ENCODE data around the gene TCEAL4.
A peak's percentile ranks its signal among the peaks of the same experiment; 100 is the strongest.
"Not testable (repeated sequence)": the region's sequence is repeated elsewhere in the genome, so short reads cannot be mapped to it uniquely, and the experiment has no call there.

Gene TCEAL4

DNA sequence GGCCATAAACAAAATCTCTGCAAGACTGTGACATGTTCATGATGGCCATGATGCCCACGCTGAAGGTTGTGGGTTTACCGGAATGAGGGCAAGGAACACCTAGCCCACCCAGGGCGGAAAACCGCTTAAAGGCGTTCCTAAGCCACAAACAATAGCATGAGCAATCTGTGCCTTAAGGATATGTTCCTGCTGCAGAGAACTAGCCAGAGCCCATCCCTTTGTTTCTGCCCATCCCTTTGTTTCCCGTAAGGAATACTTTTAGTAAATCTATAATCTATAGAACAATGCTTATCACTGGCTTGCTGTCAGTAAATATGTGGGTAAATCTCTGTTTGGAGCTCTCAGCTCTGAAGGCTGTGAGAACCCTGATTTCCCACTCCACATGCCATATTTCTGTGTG, 9.9 kb downstream of the TCEAL4 start:
- DNase-seq = not testable (repeated sequence)

DNA sequence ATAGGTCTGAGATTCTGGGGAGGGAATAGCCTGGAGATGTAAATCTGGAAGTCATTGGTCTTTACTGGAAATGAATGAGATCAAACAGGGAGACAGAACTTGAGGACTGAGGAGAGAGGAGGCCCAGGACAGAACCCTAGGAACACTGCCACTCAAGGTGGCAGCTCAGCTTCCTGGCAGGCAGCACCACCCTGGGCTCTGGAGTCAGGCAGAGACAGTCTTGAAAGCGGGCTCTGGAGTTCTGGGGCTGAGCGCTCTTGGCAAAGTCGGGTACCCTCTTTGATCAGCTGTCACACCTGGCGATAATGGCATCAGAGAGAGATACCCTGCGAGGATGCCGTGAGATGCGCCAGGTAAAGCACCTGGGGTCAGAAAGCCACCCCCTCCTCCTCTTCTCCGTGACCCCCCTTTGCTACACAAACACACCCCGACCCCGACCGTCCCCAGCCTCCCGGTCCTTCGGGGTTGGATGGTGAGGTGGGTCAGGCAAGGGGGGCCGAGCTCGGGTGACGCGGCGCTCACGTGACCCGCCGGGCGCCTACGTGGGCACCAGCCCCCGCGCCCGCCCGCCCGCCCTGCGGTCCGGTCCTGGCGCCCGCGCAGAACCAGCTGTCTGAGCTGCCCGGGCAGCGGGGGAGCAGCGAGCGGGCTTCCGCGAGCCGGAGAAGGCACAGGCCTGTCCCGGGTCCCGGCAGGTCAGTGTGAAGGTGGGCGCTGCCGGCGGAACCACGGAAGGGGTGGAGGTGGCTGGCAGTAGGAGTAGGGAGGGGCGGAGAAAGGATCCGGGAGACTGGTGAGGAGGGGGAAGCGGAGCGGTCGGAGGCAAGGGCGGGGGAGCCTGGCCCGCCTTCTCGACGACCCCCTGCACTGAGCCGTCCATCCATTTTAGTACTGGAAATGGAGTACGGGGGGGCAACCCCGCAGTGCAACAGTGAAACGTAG, 22.3 kb downstream of the TCEAL4 start, which contains the start of gene TCEAL3:
Gene TCEAL3 (plus strand): TSS at position 600 of the 942 bp plus-strand sequence. CDS start 1,102 bp downstream, outside the sequence.
- peak; percentile 21 to 62 (median 41) for DNase-seq

DNA sequence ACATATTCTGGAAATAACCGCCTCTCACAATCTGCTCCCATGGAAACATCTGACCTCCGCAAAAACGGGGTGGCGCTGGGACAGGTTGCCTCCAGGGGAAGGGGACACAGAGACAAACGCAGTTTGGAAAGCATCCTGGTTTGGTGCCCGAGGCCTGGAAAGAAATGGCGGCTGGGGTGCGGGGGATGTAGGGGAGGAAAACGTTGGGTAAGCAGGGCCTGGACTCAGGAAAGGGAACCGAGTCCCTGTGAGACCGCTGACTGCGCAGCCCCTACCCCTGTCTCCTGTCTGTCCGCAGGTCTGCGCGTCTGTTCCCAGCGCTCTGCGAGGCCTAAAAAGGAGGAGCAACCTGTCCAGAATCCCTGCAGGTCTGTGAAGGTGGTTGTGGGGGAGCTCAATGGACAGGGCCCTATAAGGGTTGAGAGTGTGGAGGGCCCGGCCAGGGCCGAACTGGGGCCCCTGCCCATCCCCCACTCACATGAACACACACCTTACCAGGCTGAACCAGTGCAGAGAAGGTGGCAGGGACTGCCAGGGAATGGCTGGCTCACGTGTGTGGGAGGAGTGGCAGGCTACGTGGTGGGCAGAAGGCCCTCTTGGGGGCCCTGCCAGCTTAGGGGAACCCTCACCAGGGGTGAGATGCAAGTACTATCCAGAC, 23.1 kb downstream of the TCEAL4 start:
- peak in 2 of 3 donors; percentile 10 to 35 for DNase-seq

DNA sequence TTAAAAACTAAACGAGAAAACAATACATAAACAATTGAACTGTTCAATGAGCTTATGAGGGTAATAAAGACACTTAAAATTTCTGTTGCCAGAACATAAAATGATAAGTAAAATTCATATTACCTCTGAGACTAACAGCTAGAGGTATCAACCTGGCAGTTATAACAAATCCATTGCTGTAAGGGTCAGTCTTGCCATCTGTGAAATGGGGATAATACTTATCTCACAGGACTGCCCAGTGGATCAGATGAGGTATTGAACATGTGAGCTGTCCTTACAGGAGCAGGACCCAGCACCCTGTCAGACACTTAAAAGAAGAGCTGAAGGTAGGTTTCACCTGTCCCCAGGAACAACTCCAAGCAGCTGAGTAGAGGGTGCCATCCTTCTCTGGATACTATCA, 25.0 kb downstream of the TCEAL4 start:
- DNase-seq = no peak

DNA sequence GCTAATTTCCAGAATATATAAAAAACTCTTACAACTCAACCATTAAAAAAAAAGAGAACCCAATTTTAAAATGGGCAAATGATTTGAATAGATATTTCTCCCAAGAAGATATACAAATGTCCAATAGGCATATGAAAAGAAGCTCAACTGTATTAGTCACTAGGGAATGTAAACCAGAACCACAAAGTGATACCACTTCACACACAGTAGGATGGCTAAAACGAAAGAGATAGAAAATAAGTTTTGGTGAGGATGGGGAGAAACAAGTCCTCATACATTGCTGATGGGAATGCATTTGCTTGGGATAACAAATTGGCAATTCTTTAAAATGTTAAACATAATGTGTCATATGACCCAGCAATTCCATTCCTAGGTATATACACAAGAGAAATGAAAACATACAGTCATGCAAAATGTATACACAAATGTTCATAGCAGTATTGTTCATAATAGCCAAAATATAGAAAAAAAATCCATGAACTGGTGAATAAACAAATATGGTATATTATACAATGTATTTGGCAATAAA, 28.1 kb downstream of the TCEAL4 start:
- no peak for DNase-seq

DNA sequence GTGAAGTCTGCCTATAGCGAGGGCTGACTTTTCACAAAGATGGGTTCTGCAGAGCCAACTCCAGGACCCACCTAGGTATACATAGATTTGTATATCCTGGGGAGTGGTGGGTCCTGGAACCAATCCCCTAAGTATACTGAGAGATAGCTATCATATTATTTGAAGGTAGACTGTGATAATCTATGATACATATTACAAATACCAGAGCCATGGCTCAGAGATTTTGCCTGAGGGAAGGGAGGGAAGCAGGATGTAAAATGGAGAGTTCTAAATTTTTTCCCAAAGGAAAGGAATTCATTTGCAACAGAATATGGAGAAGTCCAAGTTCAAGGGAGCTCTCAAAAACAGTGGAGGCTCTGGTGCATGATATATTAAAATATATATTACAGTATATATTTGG, 29.7 kb downstream of the TCEAL4 start:
- no peak for DNase-seq

DNA sequence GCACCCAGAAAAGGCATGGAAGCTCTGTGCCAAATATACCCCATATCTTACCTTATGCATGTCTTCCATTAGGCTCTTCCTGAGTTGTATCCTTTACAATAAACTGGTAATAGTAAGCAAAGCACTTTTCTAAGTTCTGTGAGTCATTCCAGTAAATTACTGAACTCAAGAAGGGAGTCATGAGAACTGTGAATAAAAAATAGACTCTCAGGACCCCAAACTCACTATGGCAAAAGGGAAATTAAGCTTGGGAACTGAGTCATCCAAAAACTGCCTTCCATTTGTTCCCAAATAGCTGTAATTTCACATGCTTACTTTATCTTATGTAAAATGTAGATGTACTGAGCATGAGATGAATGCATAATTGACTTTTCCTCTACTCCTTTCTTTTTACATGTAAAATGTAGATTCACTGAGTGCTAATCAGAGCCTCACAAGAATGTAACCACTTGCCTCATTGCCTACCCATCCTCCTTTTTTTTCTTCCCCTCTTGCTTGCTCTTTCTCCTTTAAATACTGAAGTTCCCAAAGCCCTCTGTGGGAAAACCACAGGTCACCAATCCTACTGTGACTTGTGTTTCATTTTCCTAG, 30.6 kb downstream of the TCEAL4 start:
- peak in 1 of 3 donors; percentile 18 for DNase-seq

DNA sequence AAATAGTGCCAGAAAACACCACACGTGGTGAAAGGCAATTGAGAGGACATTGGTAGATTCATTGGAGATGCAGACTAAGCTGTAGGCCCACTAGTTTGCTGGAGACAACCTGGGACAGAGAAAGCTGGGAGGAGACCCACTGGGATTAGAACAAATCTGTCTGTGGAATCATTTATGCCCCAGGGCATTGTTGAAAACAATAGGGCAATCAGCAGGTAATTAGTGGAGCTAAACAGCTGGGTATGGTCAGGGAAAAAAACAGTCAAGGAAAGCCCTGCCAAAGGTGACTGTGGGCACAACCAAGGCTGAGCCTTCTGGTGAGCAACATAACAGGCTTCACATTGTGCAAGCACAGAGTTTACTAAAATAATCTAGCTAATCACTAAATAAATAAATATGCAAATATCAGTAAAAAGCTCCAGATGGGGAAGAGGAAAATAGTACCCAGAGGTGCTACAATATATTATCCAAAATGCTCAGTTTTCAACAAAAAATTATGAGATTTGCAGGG, 31.4 kb downstream of the TCEAL4 start:
- no peak for DNase-seq

DNA sequence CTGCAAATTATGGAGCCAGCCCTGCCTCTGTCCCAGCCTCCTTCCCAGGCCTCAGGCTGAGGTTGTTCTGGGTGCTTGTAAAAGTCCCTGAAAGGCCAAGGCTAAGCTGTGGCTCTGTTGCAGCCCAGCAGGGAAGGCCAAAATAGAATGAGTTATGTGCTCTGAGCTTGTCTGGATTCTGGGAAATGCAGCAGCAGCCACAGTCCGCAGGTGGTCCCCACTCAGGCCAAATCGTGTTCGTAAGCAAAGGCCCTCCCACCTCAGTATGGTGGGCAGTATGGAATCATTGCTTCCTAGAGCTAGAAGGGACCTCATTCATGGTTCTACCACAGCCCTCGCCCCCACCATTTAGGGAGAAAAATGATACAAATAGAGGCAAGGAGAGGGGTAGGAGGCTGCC, 38.8 kb downstream of the TCEAL4 start:
- DNase-seq = no peak

DNA sequence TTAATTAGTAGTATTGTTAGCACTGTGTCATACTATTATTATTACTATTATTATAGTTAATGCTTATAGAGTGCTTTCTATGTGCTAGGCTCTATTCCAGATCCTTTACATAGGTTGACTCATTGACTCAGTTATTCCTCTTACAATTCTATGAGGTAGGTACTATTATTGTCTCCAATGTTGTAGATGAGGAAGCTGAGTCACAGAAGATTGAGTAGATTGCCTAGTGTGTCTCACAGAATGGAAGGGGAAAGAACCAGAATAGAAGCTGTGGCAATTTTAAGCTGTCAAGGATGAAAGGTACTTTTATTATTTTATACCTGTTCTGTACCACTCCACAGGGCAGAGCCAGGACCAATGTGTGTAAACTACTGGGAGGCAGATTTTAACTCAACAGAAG, 41.5 kb downstream of the TCEAL4 start:
- DNase-seq = peak; percentile 39 to 67 (median 57)

DNA sequence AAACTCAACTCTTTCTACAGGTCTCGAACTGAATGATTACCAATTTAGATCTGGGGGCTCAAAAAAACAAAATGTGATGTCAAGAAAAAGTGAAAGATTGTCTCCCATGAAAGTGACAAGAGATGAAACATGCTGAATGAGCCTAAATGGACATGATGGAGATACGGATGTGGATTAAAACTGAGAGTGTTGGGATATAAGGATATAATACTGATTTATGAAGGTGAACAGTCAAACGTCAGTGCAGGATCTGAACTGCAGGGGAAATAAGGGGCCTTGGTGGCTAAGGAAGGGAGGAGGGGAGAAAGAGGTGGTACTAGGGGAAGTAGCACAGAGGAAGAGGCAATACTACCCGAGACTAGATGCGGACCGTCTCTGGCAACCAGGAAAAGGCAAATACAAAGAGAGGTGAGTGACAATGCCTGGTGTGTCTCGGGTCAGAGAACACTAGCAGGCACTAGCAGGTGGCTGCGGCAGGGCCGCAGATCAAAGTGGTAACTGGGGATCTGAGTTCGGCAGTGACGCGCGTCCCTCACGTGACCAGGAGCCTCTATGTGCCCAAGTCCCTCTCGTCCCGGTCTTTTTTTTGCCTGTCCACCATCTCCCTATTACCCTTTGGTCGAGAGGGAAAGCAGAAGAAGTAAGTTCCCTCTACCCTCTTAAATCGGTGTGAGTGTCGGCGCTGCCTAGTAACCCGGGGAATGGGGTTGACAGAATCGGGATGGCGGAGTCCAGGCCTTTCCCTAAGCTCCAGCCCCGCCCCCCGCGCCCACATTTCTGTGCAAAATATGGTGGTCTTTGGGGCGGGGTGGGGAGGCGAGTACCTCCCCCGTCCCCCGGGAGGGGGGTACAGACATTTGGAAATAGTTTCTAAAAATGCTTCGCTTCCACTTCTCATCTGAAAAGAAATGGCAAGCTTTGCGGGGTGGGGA, 43.3 kb downstream of the TCEAL4 start, which contains the start of gene TCEAL1:
Gene TCEAL1 (plus strand): TSS at position 590 of the 932 bp plus-strand sequence. CDS start 942 bp downstream, outside the sequence.
- peak; percentile 27 to 50 (median 33) for DNase-seq

DNA sequence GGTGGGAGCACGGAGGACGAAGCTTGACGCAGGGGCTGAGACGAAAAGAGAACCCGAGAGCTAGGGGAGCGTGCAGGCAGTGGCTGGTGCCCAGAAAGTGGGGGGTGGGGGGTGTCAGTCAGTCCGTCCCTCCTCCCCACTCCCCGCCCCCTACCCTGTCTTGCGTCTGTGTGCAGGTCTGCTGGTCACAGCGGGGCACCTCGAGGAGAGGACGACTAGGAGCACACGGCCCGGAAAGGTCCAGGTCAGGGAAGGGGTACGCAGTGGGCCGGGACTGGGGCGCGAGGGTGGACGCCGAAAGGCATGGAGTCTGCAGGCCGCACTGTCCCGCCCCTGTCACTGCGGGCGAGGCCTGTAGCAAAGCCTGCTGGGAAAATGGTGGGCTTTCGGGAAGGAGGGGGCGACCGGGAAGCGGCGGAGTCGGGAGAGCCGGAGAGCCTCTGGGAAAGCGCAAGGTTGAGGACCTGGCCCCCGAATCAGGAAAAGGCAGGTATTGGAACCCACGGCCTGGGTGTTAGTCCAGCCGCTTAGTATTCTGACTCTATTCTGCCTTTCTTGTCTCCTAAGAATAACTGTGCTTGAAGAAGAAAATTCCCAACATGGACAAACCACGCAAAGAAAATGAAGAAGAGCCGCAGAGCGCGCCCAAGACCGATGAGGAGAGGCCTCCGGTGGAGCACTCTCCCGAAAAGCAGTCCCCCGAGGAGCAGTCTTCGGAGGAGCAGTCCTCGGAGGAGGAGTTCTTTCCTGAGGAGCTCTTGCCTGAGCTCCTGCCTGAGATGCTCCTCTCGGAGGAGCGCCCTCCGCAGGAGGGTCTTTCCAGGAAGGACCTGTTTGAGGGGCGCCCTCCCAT, 44.2 kb downstream of the TCEAL4 start:
- peak; percentile 26 to 65 (median 36) for DNase-seq

DNA sequence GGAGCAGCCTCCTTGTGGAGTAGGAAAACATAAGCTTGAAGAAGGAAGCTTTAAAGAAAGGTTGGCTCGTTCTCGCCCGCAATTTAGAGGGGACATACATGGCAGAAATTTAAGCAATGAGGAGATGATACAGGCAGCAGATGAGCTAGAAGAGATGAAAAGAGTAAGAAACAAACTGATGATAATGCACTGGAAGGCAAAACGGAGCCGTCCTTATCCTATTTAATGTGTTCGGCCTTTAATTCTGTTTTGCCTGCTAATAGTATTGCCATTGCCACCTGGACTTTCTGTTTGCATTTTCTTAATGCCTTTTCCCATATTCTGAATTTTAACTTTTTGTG, 44.8 kb downstream of the TCEAL4 start:
- no peak for DNase-seq

DNA sequence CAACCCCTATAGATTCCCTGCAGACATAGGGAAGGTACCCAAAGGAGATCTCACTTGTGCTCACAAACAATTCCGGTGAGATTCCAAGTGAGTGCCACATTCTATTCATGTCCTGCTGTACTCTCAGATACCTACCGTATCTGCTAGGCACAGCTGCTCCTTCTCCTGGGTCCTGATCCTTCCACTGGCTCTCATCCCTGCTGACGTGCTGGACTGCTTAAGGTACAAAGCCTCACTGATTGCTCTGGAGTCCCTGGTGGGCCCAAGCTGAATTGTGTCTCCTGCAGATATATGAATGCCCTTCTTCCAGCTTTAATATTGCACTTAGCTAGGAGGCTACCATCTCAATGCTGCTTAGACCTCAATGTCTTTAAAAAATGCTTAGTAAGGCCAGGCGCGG, 45.8 kb downstream of the TCEAL4 start:
- no peak for DNase-seq

DNA sequence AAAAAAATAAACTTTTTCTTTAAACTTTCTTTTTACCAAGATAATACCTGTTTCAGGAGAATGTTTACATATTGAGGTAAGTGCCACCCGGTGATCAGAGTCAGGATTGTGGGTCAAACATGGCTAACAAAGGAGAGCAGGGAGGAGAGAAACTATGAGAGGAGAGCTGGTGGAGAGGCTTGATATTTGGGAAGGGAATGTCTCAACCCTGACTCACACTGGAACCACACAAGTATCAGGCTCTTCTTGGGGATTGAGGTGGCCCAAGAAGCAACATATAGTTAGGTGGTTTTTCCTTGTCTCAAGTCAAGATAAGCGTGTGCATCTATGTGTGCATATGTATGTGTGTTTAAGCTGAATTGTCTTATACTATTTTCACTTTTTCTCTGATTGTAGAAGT, 50.1 kb downstream of the TCEAL4 start:
- no peak for DNase-seq

All from suppressor macrophage treated with lipopolysaccharide for 1 hour (primary cell).